ENCODE results near the gene UPF3A.
"Not testable (repeated sequence)": the region's sequence is repeated elsewhere in the genome, so short reads cannot be mapped to it uniquely, and the experiment has no call there.

UPF3A gene

GRCh38 chr13:114339857-114340534 is 58.6 kb downstream of the UPF3A start:
- DNase-seq = no peak

DNA sequence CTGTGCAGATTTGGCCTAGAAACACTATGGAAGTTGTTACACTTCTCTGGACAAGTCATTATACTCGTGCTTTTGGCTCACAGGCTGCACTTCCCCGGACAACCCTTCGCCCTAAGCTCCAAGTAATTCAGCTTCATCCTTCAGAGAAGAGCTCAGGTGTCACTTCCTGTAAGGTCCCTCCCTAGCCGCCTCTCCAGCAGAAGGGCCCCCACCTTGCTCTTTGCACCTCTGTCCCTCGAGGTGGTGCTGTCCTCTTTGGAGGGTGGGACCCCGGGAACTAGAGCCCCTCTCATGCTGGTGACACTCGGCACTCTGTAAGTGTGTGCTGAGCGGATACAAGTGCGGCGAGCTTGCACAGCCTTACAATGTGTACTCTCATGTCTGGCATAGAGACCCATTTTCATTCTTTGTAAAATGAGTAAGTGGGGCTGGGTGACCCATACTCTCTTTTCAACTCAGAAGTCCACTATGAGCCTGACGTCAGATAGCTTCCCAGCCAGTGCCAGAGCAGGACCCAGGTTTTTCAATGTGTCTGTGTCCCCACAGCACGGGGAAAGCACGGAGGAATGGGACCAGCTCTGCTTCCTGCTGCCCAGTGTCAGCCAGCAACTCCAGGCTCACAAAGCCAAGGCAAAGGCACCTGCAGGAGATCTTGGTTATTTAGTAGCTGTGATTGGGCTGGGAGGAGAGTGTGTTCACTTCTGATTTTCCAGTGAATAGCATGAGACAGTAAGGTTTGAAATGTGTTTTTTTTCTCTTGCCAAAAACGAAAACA is 59.8 kb downstream of the UPF3A start:
- DNase-seq = no peak

DNA sequence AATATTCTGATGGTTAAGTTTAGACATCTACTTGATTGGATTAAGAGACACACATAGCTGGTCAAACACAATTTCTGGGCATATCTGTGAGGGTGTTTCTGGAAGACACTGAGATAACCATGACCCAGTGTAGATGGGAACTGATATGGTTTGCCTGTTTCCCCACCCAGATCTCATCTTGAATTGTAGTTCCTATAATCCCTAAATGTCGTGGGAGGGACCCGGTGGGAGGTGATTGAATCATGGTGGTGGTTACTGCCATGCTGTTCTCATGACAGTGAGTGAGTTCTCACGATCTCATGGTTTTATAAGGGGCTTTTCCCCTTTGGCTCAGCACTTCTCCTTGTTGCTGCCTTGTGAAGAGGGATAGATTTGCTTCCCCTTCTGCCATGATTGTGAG is 65.9 kb downstream of the UPF3A start:
- DNase-seq = not testable (repeated sequence)

DNA sequence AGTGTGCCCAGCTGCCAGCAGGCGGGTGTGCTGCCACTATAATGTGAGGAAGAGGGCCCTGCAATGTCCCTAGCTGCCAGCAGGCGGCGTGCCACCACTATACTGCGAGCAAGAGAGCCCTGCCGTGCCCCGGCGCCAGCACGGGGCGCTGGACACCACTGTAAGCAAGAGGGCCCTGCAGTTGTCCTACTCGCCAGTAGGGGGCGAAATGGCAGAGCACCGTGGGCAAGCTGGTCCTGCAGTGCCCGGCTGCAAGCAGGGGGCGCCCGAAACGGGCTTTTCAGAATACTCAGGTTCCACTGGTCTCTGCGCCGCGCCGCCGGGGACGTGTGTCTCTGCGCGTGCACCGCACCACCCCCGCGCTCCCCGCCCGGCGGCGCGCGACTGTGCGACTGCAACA is 71.4 kb downstream of the UPF3A start:
- DNase-seq = not testable (repeated sequence)

- DNase-seq = not testable (repeated sequence)
Observed at GRCh38 chr13:114353382-114353781, 72.0 kb downstream of the UPF3A start.
